Lower leg skin (tissue), 3 donors: ENCODE measurements around the gene MIS12.

ENCODE experiments used
- CTCF ChIP-seq, 3 donors: fragments of 450-650 bp; IDR thresholded peaks; one replicate each; pipeline ENCODE4 v1.5.1; 2016; ENCODE audit warnings: antibody characterized with exemption in 3 of 3, mild to moderate bottlenecking in 3 of 3, moderate library complexity in 2 of 3
- POLR2A ChIP-seq, 2 donors: fragments of 450-650 bp; IDR thresholded peaks; one replicate each; pipeline ENCODE4 v1.6.1; 2016 to 2017; ENCODE audit warnings: antibody characterized with exemption in 2 of 2, mild to moderate bottlenecking in 1 of 2, moderate library complexity in 1 of 2

- TF ChIP-seq POLR2A (IDR thresholded peaks at IDR 0.05) (no peak), CTCF (IDR thresholded peaks at IDR 0.05) (no peak)
Observed at GRCh38 chr17:5499476-5500231, 13.3 kb downstream of the MIS12 start.
